ENCODE data around the gene CDK5. TPM values are rescaled to one million over a fixed set of nuclear protein-coding genes. Genes with fewer than 3 reads are reported as not detected.
"Not testable (repeated sequence)": the region's sequence is repeated elsewhere in the genome, so short reads cannot be mapped to it uniquely, and the experiment has no call there.

CDK5 gene
- polyA plus RNA-seq, 2 of the 4 experiments (the other 2 are of a cell fraction): 29.6 to 51.0 TPM

DNA sequence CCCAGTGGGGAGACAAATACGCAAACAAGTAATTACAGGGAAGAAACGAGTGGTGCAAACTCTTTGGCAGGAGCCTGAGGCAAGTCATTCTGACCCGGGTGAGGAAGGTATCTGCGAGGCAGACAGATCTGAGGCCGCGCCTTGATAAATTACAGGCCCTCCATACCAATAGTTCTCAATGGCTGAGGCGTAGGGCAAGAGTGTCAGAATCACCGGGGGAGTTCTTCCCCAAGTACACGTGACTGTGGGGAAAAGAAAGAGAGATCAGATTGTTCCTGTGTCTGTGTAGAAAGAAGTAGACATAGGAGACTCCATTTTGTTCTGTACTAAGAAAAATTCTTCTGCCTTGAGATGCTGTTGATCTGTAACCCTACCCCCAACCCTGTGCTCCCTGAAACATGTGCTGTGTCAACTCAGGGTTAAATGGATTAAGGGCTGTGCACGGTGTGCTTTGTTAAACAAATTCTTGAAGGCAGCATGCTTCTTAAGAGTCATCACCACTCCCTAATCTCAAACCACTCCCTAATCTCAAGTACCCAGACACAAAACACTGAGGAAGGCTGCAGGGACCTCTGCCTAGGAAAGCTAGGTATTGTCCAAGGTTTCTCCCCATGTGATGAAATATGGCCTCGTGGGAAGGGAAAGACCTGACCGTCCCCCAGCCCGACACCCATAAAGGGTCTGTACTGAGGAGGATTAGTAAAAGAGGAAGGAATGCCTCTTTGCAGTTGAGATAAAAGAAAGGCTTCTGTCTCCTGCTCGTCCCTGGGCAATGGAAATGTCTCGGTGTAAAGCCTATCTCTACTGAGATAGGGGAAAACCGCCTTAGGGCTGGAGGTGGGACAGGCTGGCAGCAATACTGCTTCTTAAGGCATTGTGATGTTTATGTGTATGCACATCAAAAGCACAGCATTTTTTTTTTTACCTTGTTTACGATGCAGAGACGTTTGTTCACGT is 30.6 kb downstream of the CDK5 start:
- H3K4me3 ChIP-seq; DNase-seq (ENCODE audit: low read depth in 1 of 2, low spot score in 1 of 2); ATAC-seq; FAIRE-seq; H3K9me3 ChIP-seq: not testable (repeated sequence)
- ChIA-PET POLR2A (interaction anchor here (0.8 to 1.5 kb wide), 6 partner anchors 8 to 649 kb away, joined by 3 to 6 read pairs (median 4); partner anchors contain the start of genes ABCF2 and CDK5), CTCF (interaction anchor here (1.4 to 3.6 kb wide), 8 partner anchors 9 to 85 kb away, joined by 4 to 28 read pairs (median 14); no protein-coding TSS in a partner anchor)
- 0 out of 2 replicates have a peak, but pooled peaks have one; percentile 18 for TF ChIP-seq ZSCAN20 (CRISPR knock-in tag; IDR thresholded peaks at IDR 0.05)
- TF ChIP-seq EHF (CRISPR knock-in tag; IDR thresholded peaks at IDR 0.05): 0 out of 2 replicates have a peak, but pooled peaks have one; percentile 56
- peak overlapping the region; percentile 74 for H3K4me2 ChIP-seq
- WGBS (ENCODE audit: missing lambda C conversion rate): 49% methylated on average over 19 of the region's 19 CpGs
- peak overlapping the region in 1 of 2 experiments; percentile 83; a peak in 2 of 6 replicates for H3K27ac ChIP-seq
- peaks cover 21% of the 10 kb centered on the region; the same call in 2 of the 3 replicates for H3K4me1 ChIP-seq

DNA sequence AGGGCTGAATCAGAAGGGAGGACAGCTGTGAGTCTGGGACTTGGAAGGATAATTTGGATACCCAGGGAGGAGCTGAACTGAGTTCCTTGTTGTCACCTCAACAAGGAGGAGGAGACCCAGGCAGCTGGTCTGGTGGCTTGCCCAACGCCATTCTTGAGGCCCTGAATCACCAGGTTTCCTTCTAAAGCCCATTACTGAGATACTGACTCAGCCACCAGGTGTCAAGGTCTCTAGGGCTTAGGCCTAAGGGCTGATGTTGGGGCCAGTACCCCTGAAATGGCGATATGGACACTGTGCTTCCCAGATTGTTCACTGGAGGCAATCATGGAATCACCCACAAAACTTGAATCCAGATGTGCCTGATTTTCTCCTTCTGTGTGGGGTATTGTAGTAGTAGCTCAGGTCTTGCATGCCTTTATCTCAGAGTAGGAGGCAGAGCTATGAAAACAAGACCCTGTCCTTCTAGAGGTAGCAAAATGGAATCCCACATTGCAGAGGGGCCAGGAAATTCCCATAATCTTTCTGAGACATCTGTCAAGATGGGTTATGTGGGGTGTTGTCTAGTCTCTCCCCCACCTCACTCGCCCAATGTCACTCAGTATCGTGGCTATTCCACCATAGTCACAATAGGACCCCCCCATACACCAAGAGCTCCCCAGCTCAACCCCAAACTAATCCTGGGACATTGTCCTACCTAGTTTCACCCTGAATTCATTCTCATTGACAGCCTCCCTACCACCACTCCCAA is 31.6 kb downstream of the CDK5 start:
- peak; percentile 75 for TF ChIP-seq MAFK (IDR thresholded peaks at IDR 0.05; ENCODE audit: partially characterized antibody)
- TF ChIP-seq ZNF302 (CRISPR knock-in tag; IDR thresholded peaks at IDR 0.05): no peak
- no peak for TF ChIP-seq RARB (CRISPR knock-in tag; IDR thresholded peaks at IDR 0.05)
- no peak for TF ChIP-seq FOSL2 (IDR thresholded peaks at IDR 0.05)
- TF ChIP-seq FOSL2 (CRISPR knock-in tag; IDR thresholded peaks at IDR 0.05): 0 out of 2 replicates have a peak, but pooled peaks have one; percentile 21
- H3K4me2 ChIP-seq: no peak overlapping the region
- H3K27ac ChIP-seq: 0 out of 6 replicates have a peak overlapping the region, but pooled peaks of 1 of the 2 experiments have one; percentile 20
- 61% methylated on average over 4 of the region's 4 CpGs for WGBS (ENCODE audit: missing lambda C conversion rate)
- H3K9me3 ChIP-seq: no peaks in the 10 kb centered on the region
- CTCF ChIA-PET: interaction anchor here (0.8 to 3.3 kb wide), 5 partner anchors 8 to 85 kb away, joined by 3 to 15 read pairs (median 4); no protein-coding TSS in a partner anchor
- POLR2A ChIA-PET: no interaction called here
- ATAC-seq (no peak), DNase-seq (ENCODE audit: low read depth in 1 of 2, low spot score in 1 of 2) (peak in 1 of 2 experiments; percentile 49), FAIRE-seq (no peak)
- H3K4me1 ChIP-seq: peaks cover 21% of the 10 kb centered on the region; the same call in 2 of the 3 replicates
- no peak overlapping the region for H3K4me3 ChIP-seq

DNA sequence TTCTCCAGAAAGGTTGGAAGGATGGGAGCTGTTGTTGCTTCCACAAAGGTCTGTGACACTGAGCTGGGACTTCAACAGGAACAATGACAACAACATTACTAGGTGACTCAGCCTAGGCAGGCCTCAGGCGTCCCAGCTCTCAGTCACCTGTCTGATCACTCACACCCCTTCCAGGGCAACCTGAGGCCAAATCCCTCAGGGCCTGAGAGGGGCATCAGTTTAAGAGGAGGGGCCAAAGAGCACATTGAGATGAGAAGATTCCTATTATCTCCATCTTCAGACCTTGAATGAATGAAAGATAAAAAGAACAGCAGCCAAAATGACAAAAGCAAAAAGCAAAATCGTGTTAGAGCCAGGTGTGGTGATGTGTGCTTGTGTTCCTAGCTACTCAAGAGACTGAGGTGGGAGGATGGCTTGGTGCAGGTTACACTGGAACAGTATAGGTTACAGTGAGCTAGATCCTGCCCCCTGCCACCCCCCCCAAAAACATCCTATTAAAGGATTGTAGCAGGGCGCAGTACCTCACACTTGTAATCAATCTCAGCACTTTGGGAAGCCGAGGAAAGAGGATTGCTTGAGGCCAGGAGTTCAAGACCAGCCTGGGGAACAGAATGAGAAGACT is 33.2 kb downstream of the CDK5 start, which contains the start of gene ATG9B:
TSS of gene ATG9B (minus strand) at position 60 of the 622 bp plus-strand sequence. CDS start 71 bp downstream, outside the sequence.
- no peak within 1 kb of the TSS for H3K4me3 ChIP-seq
- H3K4me2 ChIP-seq: no peak within 1 kb of the TSS
- H3K4me1 ChIP-seq: peaks cover 16% of the 10 kb centered on the region; the same call in 2 of the 3 replicates
- H3K9me3 ChIP-seq: no peaks in the 10 kb centered on the region
- FAIRE-seq (no peak), ATAC-seq (no peak), DNase-seq (ENCODE audit: low read depth in 1 of 2, low spot score in 1 of 2) (no peak)
- POLR2A ChIA-PET: no interaction called here
- 59% methylated on average over 4 of the region's 4 CpGs for WGBS (ENCODE audit: missing lambda C conversion rate)
- H3K27ac ChIP-seq: 0 out of 6 replicates have a peak within 1 kb of the TSS, but pooled peaks of 1 of the 2 experiments have one; percentile 13
- CTCF ChIA-PET: interaction anchor here (0.9 to 9.0 kb wide), 8 partner anchors 12 to 126 kb away, joined by 3 to 110 read pairs (median 4); no protein-coding TSS in a partner anchor
- TF ChIP-seq ZSCAN20 (CRISPR knock-in tag; IDR thresholded peaks at IDR 0.05): no peak
- TF ChIP-seq, protein P1, sequence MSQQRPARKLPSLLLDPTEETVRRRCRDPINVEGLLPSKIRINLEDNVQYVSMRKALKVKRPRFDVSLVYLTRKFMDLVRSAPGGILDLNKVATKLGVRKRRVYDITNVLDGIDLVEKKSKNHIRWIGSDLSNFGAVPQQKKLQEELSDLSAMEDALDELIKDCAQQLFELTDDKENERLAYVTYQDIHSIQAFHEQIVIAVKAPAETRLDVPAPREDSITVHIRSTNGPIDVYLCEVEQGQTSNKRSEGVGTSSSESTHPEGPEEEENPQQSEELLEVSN (IDR thresholded peaks at IDR 0.05; ENCODE audit: borderline replicate concordance, low read depth): no peak
- no peak for TF ChIP-seq HOXB13 (CRISPR knock-in tag; IDR thresholded peaks at IDR 0.05; ENCODE audit: low read depth)
- TF ChIP-seq, protein P2, sequence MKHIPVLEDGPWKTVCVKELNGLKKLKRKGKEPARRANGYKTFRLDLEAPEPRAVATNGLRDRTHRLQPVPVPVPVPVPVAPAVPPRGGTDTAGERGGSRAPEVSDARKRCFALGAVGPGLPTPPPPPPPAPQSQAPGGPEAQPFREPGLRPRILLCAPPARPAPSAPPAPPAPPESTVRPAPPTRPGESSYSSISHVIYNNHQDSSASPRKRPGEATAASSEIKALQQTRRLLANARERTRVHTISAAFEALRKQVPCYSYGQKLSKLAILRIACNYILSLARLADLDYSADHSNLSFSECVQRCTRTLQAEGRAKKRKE (CRISPR knock-in tag; IDR thresholded peaks at IDR 0.05; ENCODE audit: low read depth): no peak
- TF ChIP-seq, protein P3, sequence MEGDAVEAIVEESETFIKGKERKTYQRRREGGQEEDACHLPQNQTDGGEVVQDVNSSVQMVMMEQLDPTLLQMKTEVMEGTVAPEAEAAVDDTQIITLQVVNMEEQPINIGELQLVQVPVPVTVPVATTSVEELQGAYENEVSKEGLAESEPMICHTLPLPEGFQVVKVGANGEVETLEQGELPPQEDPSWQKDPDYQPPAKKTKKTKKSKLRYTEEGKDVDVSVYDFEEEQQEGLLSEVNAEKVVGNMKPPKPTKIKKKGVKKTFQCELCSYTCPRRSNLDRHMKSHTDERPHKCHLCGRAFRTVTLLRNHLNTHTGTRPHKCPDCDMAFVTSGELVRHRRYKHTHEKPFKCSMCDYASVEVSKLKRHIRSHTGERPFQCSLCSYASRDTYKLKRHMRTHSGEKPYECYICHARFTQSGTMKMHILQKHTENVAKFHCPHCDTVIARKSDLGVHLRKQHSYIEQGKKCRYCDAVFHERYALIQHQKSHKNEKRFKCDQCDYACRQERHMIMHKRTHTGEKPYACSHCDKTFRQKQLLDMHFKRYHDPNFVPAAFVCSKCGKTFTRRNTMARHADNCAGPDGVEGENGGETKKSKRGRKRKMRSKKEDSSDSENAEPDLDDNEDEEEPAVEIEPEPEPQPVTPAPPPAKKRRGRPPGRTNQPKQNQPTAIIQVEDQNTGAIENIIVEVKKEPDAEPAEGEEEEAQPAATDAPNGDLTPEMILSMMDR (IDR thresholded peaks at IDR 0.05): no peak
- no peak for TF ChIP-seq ZFP36 (IDR thresholded peaks at IDR 0.05; ENCODE audit: borderline replicate concordance, partially characterized antibody)
- TF ChIP-seq BHLHE40 (IDR thresholded peaks at IDR 0.05; ENCODE audit: low read depth, low read length): no peak
- no peak for TF ChIP-seq HDAC2 (IDR thresholded peaks at IDR 0.05)
- no peak for TF ChIP-seq TFCP2L1 (CRISPR knock-in tag; IDR thresholded peaks at IDR 0.05)
- TF ChIP-seq MAFK (IDR thresholded peaks at IDR 0.05; ENCODE audit: partially characterized antibody): no peak
- TF ChIP-seq, protein P4, sequence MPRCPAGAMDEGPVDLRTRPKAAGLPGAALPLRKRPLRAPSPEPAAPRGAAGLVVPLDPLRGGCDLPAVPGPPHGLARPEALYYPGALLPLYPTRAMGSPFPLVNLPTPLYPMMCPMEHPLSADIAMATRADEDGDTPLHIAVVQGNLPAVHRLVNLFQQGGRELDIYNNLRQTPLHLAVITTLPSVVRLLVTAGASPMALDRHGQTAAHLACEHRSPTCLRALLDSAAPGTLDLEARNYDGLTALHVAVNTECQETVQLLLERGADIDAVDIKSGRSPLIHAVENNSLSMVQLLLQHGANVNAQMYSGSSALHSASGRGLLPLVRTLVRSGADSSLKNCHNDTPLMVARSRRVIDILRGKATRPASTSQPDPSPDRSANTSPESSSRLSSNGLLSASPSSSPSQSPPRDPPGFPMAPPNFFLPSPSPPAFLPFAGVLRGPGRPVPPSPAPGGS (IDR thresholded peaks at IDR 0.05): no peak
- TF ChIP-seq ESRRA (IDR thresholded peaks at IDR 0.05; ENCODE audit: borderline replicate concordance, low read length): no peak
- no peak for TF ChIP-seq RNF2 (IDR thresholded peaks at IDR 0.05; ENCODE audit: borderline replicate concordance, low read depth)
- TF ChIP-seq KDM1A (IDR thresholded peaks at IDR 0.05; ENCODE audit: low read depth): no peak
- no peak for TF ChIP-seq NFE2L2 (conservative IDR thresholded peaks at IDR 0.05; ENCODE audit: low read length)
- TF ChIP-seq SMC3 (IDR thresholded peaks at IDR 0.05): no peak
- no peak for TF ChIP-seq CEBPB (IDR thresholded peaks at IDR 0.05)
- TF ChIP-seq, protein P5, sequence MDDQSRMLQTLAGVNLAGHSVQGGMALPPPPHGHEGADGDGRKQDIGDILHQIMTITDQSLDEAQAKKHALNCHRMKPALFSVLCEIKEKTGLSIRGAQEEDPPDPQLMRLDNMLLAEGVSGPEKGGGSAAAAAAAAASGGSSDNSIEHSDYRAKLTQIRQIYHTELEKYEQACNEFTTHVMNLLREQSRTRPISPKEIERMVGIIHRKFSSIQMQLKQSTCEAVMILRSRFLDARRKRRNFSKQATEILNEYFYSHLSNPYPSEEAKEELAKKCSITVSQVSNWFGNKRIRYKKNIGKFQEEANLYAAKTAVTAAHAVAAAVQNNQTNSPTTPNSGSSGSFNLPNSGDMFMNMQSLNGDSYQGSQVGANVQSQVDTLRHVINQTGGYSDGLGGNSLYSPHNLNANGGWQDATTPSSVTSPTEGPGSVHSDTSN (IDR thresholded peaks at IDR 0.05): no peak
- no peak for TF ChIP-seq CHD2 (IDR thresholded peaks at IDR 0.05; ENCODE audit: low read length, partially characterized antibody)

Measured in A549 (cell line).